MCF 10A (cell line): ENCODE results near the gene MARCHF7. TPM values are rescaled to one million over a fixed set of nuclear protein-coding genes. Genes with fewer than 3 reads are reported as not detected.

Source experiments
- BruUV-seq: library from RNA; stranded (reverse); fragments of 400-500 nt; replicated peaks from 2 replicates; lab custom pipeline; 2021; lab: Mats Ljungman, UMichigan
- CTCF ChIA-PET: fragments of 300-600 bp; sonication (Branson Sonifier 250); formaldehyde crosslinking; extraction: SDS; loops from one replicate; lab custom pipeline; 2021; ENCODE audit warnings: antibody characterized with exemption, inconsistent platforms; lab: Yijun Ruan, JAX
- POLR2A ChIA-PET: fragments of 300-600, 350-650 bp; sonication (Branson Sonifier 250); formaldehyde crosslinking; extraction: SDS; loops from one replicate; lab custom pipeline; 2020; ENCODE audit warnings: antibody characterized with exemption, inconsistent platforms; lab: Yijun Ruan, JAX
- DNase-seq: peaks from one replicate; pipeline ENCODE4 v3.0.0-alpha.2; 2018; ENCODE audit not compliant: unreplicated experiment
- H3K27ac Mint-ChIP-seq: one replicate; pipeline ENCODE4 v1.8.0; 2022; ENCODE audit warnings: mild to moderate bottlenecking, low read depth, mixed read lengths; ENCODE audit not compliant: unreplicated experiment
- H3K27me3 Mint-ChIP-seq: one replicate; pipeline ENCODE4 v1.8.0; 2022; ENCODE audit warnings: mixed read lengths; ENCODE audit not compliant: insufficient read depth, unreplicated experiment
- H3K36me3 Mint-ChIP-seq: one replicate; pipeline ENCODE4 v1.8.0; 2022; ENCODE audit warnings: mild to moderate bottlenecking, moderate library complexity, mixed read lengths; ENCODE audit not compliant: insufficient read depth, unreplicated experiment
- H3K4me1 Mint-ChIP-seq: one replicate; pipeline ENCODE4 v1.8.0; 2022; ENCODE audit warnings: mixed read lengths; ENCODE audit not compliant: insufficient read depth, unreplicated experiment
- H3K4me3 Mint-ChIP-seq: one replicate; pipeline ENCODE4 v1.8.0; 2022; ENCODE audit warnings: mild to moderate bottlenecking, moderate library complexity, mixed read lengths; ENCODE audit not compliant: unreplicated experiment
- H3K9me3 Mint-ChIP-seq: one replicate; pipeline ENCODE4 v1.8.0; 2022; ENCODE audit warnings: mixed read lengths; ENCODE audit not compliant: unreplicated experiment
- CTCF ChIP-seq: fragments of 200-600 bp; IDR thresholded peaks from one replicate; pipeline ENCODE4 v1.8.0; 2022; ENCODE audit warnings: antibody characterized with exemption, mild to moderate bottlenecking; ENCODE audit not compliant: unreplicated experiment
- intact Hi-C: fragments of 100-400 bp; cut with micrococcal nuclease; formaldehyde crosslinking; loops from 2 replicates; pipeline ENCODE4 v1.14.1; 2022
- total RNA-seq: library from RNA; stranded (reverse); gene quantifications from 2 replicates; pipeline ENCODE4 v1.2.3, GENCODE V29; 2022

Gene MARCHF7
- total RNA-seq, 1 experiment from 2014 or later: 76.0 TPM

DNA sequence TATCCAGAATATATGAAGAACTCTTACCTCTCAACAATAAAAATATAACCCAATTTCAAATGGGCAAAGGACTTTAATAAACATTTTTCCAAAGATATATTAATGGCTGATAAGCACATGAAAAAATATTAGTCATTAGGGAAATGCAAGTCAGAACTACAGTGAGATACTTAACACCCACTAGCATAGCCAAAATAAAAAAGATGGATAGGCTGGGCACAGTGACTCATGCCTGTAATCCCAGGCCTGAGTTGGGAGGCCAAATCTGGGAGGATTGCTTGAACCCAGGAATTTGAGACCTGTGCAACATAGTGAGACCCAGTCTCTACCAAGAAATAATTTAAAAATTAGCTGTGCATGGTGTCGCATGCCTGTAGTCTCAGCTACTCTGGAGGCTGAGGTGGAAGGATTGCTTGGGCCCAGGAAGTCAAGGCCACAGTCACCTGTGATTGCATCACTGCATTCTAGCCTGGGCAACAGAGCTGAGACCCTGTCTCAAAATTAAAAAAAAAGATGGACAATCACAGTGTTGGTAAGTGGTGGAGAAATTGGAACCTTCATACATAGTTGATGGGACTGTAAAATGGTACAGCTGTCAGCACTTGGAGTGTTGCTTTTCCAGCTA, 25.1 kb downstream of the MARCHF7 start:
- Mint-ChIP-seq H3K4me3 (no peak overlapping the region), H3K36me3 (peaks cover 60% of the 10 kb centered on the region), H3K9me3 (no peaks in the 10 kb centered on the region), H3K27ac (no peak overlapping the region), H3K27me3 (no peaks in the 10 kb centered on the region), H3K4me1 (peaks cover 5% of the 10 kb centered on the region)
- intact Hi-C loops: no loop called here
- BruUV-seq: no TSS peak
- ChIA-PET POLR2A (interaction anchor here (0.6 to 4.5 kb wide), 6 partner anchors 13 to 445 kb away, joined by 3 to 42 read pairs (median 3); partner anchors contain the start of gene MARCHF7), CTCF (interaction anchor here (0.9 to 1.0 kb wide), 2 partner anchors 330 to 586 kb away, joined by 3 to 4 read pairs; no protein-coding TSS in a partner anchor)
- TF ChIP-seq CTCF: no peak
- DNase-seq: no peak

DNA sequence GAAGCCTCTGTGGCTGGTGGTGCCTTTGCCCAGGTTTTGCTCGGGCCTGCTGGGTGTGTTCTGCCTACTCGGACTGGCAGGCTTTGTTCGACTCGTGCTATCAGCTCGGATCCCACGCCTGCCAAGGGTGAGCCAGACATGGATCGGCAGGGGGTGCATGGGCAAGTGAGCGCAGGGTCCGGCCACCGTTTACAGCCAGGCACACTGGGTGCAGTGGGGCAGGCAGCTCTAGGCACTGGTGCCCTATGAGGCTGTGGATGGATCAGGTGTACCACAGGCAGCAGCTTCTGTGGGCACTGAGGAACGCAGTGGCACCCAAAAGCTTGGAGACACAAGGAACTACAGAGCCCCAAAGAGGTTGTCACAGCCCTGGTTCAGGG, 25.6 kb downstream of the MARCHF7 start:
- Mint-ChIP-seq H3K36me3 (peaks cover 60% of the 10 kb centered on the region), H3K9me3 (no peaks in the 10 kb centered on the region), H3K4me1 (peaks cover 5% of the 10 kb centered on the region), H3K27ac (no peak overlapping the region), H3K4me3 (no peak overlapping the region), H3K27me3 (no peaks in the 10 kb centered on the region)
- DNase-seq: no peak
- intact Hi-C loops: no loop called here
- ChIA-PET CTCF (interaction anchor here (0.6 to 1.0 kb wide), 3 partner anchors 298 to 586 kb away, joined by 3 to 4 read pairs (median 4); no protein-coding TSS in a partner anchor), POLR2A (interaction anchor here (0.6 to 1.5 kb wide), 6 partner anchors 14 to 446 kb away, joined by 3 to 4 read pairs (median 3); no protein-coding TSS in a partner anchor)
- no peak for TF ChIP-seq CTCF
- no TSS peak for BruUV-seq

DNA sequence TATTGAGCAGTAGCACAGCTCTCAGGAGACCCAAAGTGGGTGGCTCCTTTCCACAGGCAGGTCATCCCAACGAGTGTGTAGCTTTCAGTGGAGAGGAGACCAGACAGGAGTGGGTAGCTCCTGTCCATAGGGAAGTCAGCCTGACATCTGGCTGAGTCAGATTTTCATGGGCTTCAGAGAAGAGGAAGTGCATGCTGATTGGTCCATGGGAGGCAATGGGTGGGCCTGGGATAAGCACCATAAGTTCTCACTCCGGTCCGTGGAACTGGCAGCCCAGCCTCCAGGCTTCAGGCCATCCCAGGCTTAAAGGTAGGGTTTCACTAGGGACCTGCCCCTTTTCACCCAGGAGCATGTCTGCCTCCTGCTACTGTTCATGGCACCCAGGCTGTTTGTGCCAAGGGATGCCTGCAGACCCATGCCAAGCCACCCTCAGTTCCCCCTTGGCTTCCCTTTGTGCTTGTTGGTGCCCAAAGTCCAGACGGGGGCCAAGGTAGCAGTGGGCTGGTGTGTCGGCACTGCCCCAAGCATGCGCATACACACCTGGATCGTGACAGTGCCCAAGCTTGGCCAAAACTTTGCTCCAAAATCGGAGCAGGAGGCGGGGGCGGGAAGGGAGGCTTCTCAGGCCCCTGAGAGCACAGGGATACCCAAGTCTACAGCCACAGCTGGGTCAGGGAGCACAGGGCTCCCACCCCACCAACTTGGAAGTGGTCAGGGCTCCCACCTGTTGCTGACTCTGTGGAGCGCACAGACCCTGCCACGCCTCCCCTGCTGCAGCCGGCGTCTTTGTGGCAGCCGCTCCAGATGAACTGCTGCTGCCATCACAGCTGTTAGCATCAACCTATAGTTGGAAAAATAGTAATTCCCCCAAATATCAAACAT, 26.4 kb downstream of the MARCHF7 start:
- intact Hi-C loops: no loop called here
- DNase-seq: no peak
- Mint-ChIP-seq H3K36me3 (peaks cover 57% of the 10 kb centered on the region), H3K27me3 (no peaks in the 10 kb centered on the region), H3K4me1 (peaks cover 5% of the 10 kb centered on the region), H3K9me3 (no peaks in the 10 kb centered on the region), H3K27ac (no peak overlapping the region), H3K4me3 (no peak overlapping the region)
- TF ChIP-seq CTCF: no peak
- ChIA-PET POLR2A (interaction anchor here (0.6 to 1.5 kb wide), 3 partner anchors 15 to 124 kb away, joined by 3 to 4 read pairs (median 3); no protein-coding TSS in a partner anchor), CTCF (interaction anchor here (0.6 to 1.0 kb wide), 3 partner anchors 299 to 1669 kb away, joined by 4 read pairs; no protein-coding TSS in a partner anchor)
- BruUV-seq: no TSS peak

DNA sequence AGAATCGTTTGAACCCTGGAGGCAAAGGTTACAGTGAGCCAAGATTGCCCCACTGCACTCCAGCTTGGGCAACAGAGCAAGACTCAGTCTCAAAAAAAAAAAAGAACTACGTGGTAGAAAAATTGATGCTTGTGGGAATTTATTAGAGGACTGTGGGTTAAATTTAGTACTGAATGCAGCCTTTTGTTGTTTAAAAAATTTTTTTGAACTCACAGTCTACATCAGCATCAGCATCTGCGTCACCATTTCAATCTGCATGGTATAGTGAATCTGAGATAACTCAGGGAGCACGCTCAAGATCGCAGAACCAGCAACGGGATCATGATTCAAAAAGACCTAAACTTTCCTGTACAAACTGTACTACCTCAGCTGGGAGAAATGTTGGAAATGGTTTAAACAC, 30.5 kb downstream of the MARCHF7 start:
- no TSS peak for BruUV-seq
- H3K36me3 Mint-ChIP-seq: peaks cover 67% of the 10 kb centered on the region
- H3K27me3 Mint-ChIP-seq: no peaks in the 10 kb centered on the region
- no peaks in the 10 kb centered on the region for H3K9me3 Mint-ChIP-seq
- intact Hi-C loops: no loop called here
- ChIA-PET POLR2A (interaction anchor here (1.2 kb wide), 1 partner anchor 8 kb away, joined by 3 read pairs; no protein-coding TSS in a partner anchor), CTCF (interaction anchor here (0.6 to 0.9 kb wide), 2 partner anchors 10 to 11 kb away, joined by 3 read pairs; no protein-coding TSS in a partner anchor)
- DNase-seq: no peak
- H3K4me1 Mint-ChIP-seq: no peaks in the 10 kb centered on the region
- no peak for TF ChIP-seq CTCF
- H3K27ac Mint-ChIP-seq: no peak overlapping the region
- H3K4me3 Mint-ChIP-seq: no peak overlapping the region
